ENCODE data around the gene RNF14.

GRCh38 chr5:141928051-141928450, 40.9 kb upstream of the RNF14 start:
- TF ChIP-seq MAX (IDR thresholded peaks at IDR 0.05) (no peak), HNF4G (IDR thresholded peaks at IDR 0.05) (no peak), JUND (IDR thresholded peaks at IDR 0.05) (no peak), RAD21 (IDR thresholded peaks at IDR 0.05) (no peak), TAF1 (conservative IDR thresholded peaks at IDR 0.05) (no peak), GABPA (IDR thresholded peaks at IDR 0.05 in 1 of 2, conservative IDR thresholded peaks at IDR 0.05 in 1 of 2) (no peak), FOXA1 (IDR thresholded peaks at IDR 0.05) (no peak), NR2F2 (IDR thresholded peaks at IDR 0.05) (no peak), EGR1 (IDR thresholded peaks at IDR 0.05; ENCODE audit: low read depth in 2 of 2) (no peak), YY1 (IDR thresholded peaks at IDR 0.05) (no peak), RXRA (IDR thresholded peaks at IDR 0.05) (no peak)
- TF ChIP-seq, protein P1, sequence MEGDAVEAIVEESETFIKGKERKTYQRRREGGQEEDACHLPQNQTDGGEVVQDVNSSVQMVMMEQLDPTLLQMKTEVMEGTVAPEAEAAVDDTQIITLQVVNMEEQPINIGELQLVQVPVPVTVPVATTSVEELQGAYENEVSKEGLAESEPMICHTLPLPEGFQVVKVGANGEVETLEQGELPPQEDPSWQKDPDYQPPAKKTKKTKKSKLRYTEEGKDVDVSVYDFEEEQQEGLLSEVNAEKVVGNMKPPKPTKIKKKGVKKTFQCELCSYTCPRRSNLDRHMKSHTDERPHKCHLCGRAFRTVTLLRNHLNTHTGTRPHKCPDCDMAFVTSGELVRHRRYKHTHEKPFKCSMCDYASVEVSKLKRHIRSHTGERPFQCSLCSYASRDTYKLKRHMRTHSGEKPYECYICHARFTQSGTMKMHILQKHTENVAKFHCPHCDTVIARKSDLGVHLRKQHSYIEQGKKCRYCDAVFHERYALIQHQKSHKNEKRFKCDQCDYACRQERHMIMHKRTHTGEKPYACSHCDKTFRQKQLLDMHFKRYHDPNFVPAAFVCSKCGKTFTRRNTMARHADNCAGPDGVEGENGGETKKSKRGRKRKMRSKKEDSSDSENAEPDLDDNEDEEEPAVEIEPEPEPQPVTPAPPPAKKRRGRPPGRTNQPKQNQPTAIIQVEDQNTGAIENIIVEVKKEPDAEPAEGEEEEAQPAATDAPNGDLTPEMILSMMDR (IDR thresholded peaks at IDR 0.05; ENCODE audit: low read depth, low read length, missing input control), result no peak
- TF ChIP-seq, protein P2, sequence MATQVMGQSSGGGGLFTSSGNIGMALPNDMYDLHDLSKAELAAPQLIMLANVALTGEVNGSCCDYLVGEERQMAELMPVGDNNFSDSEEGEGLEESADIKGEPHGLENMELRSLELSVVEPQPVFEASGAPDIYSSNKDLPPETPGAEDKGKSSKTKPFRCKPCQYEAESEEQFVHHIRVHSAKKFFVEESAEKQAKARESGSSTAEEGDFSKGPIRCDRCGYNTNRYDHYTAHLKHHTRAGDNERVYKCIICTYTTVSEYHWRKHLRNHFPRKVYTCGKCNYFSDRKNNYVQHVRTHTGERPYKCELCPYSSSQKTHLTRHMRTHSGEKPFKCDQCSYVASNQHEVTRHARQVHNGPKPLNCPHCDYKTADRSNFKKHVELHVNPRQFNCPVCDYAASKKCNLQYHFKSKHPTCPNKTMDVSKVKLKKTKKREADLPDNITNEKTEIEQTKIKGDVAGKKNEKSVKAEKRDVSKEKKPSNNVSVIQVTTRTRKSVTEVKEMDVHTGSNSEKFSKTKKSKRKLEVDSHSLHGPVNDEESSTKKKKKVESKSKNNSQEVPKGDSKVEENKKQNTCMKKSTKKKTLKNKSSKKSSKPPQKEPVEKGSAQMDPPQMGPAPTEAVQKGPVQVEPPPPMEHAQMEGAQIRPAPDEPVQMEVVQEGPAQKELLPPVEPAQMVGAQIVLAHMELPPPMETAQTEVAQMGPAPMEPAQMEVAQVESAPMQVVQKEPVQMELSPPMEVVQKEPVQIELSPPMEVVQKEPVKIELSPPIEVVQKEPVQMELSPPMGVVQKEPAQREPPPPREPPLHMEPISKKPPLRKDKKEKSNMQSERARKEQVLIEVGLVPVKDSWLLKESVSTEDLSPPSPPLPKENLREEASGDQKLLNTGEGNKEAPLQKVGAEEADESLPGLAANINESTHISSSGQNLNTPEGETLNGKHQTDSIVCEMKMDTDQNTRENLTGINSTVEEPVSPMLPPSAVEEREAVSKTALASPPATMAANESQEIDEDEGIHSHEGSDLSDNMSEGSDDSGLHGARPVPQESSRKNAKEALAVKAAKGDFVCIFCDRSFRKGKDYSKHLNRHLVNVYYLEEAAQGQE (IDR thresholded peaks at IDR 0.05), result no peak
- TF ChIP-seq, protein P3, sequence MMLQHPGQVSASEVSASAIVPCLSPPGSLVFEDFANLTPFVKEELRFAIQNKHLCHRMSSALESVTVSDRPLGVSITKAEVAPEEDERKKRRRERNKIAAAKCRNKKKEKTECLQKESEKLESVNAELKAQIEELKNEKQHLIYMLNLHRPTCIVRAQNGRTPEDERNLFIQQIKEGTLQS (IDR thresholded peaks at IDR 0.05), result no peak

Data from liver (tissue), 3 donors.